ENCODE results near the gene TRIM26. TPM values are rescaled to one million over a fixed set of nuclear protein-coding genes. Genes with fewer than 3 reads are reported as not detected.

The TRIM26 gene
- total RNA-seq, 6 experiments from 2014 or later = 28.8 to 47.5 (median 38.9) TPM

- peak; percentile 84 to 91 (median 89) for ATAC-seq
- WGBS (ENCODE audit: insufficient coverage, low coverage, low lambda C conversion rate, missing lambda C conversion rate) = 0% methylated on average over 1 of the region's 1 CpG
- TF ChIP-seq CTCF (IDR thresholded peaks at IDR 0.05) = peak; percentile 78 to 87 (median 85)
- no peak for TF ChIP-seq POLR2A (IDR thresholded peaks at IDR 0.05)
- intact Hi-C loops (cut with DNase I) = loop anchor here in 1 of 2 donors (5.0 kb wide), 1 partner anchor 178 kb away; no protein-coding TSS in a partner anchor
- H3K9me3 ChIP-seq = no peaks in the 10 kb centered on the region
- peaks cover 0 to 10% (median 3%) of the 10 kb centered on the region in 4 donors for H3K4me1 ChIP-seq
- DNase-seq = no peak
- no peak overlapping the region for H3K27ac ChIP-seq
- no peak overlapping the region for H3K4me3 ChIP-seq
- H3K27me3 ChIP-seq = no peaks in the 10 kb centered on the region
- no peaks in the 10 kb centered on the region for H3K36me3 ChIP-seq
Observed at GRCh38 chr6:30219244-30219643, 6.0 kb upstream of the TRIM26 start.

GRCh38 chr6:30216096-30216495 lies 2.9 kb upstream of the TRIM26 start:
- H3K27ac ChIP-seq = no peak overlapping the region
- 82% methylated on average over 3 of the region's 3 CpGs for WGBS (ENCODE audit: insufficient coverage, low coverage, low lambda C conversion rate, missing lambda C conversion rate)
- TF ChIP-seq CTCF (IDR thresholded peaks at IDR 0.05) (no peak), POLR2A (IDR thresholded peaks at IDR 0.05) (no peak)
- peaks cover 0 to 19% (median 3%) of the 10 kb centered on the region in 4 donors for H3K4me1 ChIP-seq
- H3K9me3 ChIP-seq = no peaks in the 10 kb centered on the region
- no peaks in the 10 kb centered on the region for H3K27me3 ChIP-seq
- no peak overlapping the region for H3K4me3 ChIP-seq
- ATAC-seq (no peak), DNase-seq (no peak)
- intact Hi-C loops (cut with DNase I) = loop anchor here in 1 of 2 donors (5.0 kb wide), 1 partner anchor 181 kb away; no protein-coding TSS in a partner anchor
- no peaks in the 10 kb centered on the region for H3K36me3 ChIP-seq

- DNase-seq (no peak), ATAC-seq (no peak)
- Histone ChIP-seq H3K4me1 (peaks cover 0 to 33% (median 8%) of the 10 kb centered on the region in 4 donors), H3K27me3 (no peaks in the 10 kb centered on the region), H3K27ac (peak overlapping the region; percentile 92 to 99 (median 98)), H3K4me3 (peak overlapping the region; percentile 76 to 99 (median 95)), H3K9me3 (no peaks in the 10 kb centered on the region), H3K36me3 (no peaks in the 10 kb centered on the region)
- WGBS (ENCODE audit: insufficient coverage, low coverage, low lambda C conversion rate, missing lambda C conversion rate) = 68% methylated on average over 14 of the region's 14 CpGs
- intact Hi-C loops (cut with DNase I) = no loop called here
- TF ChIP-seq CTCF (IDR thresholded peaks at IDR 0.05) = no peak
- no peak for TF ChIP-seq POLR2A (IDR thresholded peaks at IDR 0.05)
Observed at GRCh38 chr6:30214657-30214982, 1.4 kb upstream of the TRIM26 start.

GRCh38 chr6:30213957-30214656 lies 901 bp upstream of the TRIM26 start:
- peak overlapping the region; percentile 92 to 99 (median 98) for H3K27ac ChIP-seq
- 3% methylated on average over 8 of the region's 45 CpGs for WGBS (ENCODE audit: insufficient coverage, low coverage, low lambda C conversion rate, missing lambda C conversion rate)
- H3K4me1 ChIP-seq = peaks cover 0 to 35% (median 11%) of the 10 kb centered on the region in 4 donors
- H3K27me3 ChIP-seq = no peaks in the 10 kb centered on the region
- no peak for TF ChIP-seq CTCF (IDR thresholded peaks at IDR 0.05)
- TF ChIP-seq POLR2A (IDR thresholded peaks at IDR 0.05) = peak; percentile 90
- DNase-seq (peak; percentile 89 to 92 (median 91)), ATAC-seq (peak; percentile 81 to 88 (median 83))
- H3K36me3 ChIP-seq = no peaks in the 10 kb centered on the region
- H3K4me3 ChIP-seq = peak overlapping the region; percentile 76 to 99 (median 95)
- intact Hi-C loops (cut with DNase I) = no loop called here
- H3K9me3 ChIP-seq = no peaks in the 10 kb centered on the region
